Epithelial cell of esophagus (primary cell): ENCODE data around the gene LRFN4.

Source experiments
- DNase-seq: peaks from one replicate; pipeline ENCODE4 v3.0.0; 2010; ENCODE audit warnings: low read depth
- H3K4me3 ChIP-seq: 2 replicates; pipeline ENCODE4 v1.5.1; 2011; ENCODE audit warnings: mild to moderate bottlenecking, low read length, control low read depth
- TF ChIP-seq, protein P1 (sequence below): IDR thresholded peaks from 2 replicates; pipeline ENCODE4 v1.5.1; 2011; ENCODE audit warnings: low read depth, mild to moderate bottlenecking, low read length, control low read depth, inconsistent platforms; ENCODE audit not compliant: insufficient read depth; ENCODE audit errors: missing control alignments

The LRFN4 gene

DNA sequence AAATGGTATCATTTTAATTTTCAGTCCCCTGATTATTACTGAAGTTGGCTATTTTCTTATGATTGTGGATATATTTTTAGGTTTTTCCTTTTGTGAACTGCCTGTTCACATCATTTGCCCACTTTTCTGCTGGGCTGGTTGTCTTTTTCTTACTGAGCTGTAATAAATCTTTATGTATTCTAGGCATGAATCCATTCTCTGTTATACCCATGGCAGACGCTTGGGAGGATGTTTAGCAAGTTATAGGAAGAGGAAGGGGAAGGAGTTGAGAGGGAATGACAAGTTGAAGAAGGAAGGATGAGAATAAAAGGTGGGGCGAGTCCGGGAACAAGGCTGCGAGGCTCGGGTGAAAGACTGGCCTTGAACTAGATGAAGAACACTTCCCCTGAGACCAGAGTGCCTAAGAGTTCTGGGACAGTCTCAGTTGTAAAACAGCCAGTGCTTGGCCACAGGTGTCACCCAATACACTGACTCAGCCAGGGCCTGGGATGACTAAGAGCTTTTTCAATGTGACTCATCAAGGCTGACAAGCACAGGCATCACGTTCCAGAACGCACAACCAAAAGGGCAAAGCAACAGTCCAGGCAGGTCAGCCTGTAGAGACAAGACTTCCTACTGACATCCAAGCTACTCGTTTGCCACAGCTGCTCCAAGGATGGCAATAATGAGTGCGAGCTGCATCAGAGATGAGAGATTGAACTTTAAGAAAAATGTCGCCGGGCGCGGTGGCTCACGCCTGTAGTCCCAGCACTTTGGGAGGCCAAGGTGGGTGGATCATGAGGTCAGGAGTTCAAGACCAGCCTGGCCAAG is 35.2 kb downstream of the LRFN4 start:
- peak; percentile 98 for DNase-seq

DNA sequence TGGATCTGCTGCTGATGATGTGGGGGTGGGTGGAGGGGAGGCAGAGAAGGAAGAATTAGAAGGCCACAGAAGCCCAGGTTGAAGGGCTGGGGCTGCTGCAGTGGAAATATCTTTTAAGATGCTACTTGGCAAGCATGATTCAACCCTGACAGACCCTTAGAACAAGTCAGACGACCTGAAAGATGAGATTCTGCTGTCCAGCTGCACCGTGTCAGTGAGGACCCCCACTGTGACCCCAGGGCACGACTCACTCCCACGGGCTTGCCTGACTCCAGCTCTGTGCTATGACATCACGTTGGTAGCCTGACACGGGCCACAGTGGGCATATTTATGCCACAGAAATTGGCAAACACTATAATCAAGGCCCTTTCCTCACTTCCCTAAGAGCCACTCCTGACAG is 36.0 kb downstream of the LRFN4 start:
- DNase-seq, result no peak
- H3K4me3 ChIP-seq, result no peak overlapping the region
- TF ChIP-seq, protein P1, sequence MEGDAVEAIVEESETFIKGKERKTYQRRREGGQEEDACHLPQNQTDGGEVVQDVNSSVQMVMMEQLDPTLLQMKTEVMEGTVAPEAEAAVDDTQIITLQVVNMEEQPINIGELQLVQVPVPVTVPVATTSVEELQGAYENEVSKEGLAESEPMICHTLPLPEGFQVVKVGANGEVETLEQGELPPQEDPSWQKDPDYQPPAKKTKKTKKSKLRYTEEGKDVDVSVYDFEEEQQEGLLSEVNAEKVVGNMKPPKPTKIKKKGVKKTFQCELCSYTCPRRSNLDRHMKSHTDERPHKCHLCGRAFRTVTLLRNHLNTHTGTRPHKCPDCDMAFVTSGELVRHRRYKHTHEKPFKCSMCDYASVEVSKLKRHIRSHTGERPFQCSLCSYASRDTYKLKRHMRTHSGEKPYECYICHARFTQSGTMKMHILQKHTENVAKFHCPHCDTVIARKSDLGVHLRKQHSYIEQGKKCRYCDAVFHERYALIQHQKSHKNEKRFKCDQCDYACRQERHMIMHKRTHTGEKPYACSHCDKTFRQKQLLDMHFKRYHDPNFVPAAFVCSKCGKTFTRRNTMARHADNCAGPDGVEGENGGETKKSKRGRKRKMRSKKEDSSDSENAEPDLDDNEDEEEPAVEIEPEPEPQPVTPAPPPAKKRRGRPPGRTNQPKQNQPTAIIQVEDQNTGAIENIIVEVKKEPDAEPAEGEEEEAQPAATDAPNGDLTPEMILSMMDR, result no peak

More for the DNA sequence above, 35.2 kb downstream of the LRFN4 start:
- H3K4me3 ChIP-seq, result no peak overlapping the region
- TF ChIP-seq, protein P1, result peak; percentile 33

DNA sequence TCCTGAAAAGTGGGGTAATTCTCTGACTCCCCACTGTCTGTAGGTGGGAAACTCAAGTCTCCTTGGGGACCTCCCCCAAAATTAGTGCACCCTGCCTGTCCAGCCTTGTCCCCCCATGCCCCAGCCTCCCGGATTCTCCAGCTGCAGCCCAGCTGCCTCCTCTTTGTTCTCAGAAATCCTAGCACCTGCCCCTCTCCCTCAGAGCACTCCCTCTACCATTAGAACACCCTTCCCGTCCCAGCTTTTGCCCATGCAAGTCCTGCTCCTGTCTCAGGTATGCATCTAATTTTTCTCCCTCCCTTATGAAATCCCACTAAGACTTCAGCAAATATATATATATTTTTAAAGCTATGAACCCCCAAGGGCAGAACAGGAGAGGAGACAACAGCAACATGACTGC is 37.3 kb downstream of the LRFN4 start:
- H3K4me3 ChIP-seq, result no peak overlapping the region
- TF ChIP-seq, protein P1, result no peak
- DNase-seq, result no peak

DNA sequence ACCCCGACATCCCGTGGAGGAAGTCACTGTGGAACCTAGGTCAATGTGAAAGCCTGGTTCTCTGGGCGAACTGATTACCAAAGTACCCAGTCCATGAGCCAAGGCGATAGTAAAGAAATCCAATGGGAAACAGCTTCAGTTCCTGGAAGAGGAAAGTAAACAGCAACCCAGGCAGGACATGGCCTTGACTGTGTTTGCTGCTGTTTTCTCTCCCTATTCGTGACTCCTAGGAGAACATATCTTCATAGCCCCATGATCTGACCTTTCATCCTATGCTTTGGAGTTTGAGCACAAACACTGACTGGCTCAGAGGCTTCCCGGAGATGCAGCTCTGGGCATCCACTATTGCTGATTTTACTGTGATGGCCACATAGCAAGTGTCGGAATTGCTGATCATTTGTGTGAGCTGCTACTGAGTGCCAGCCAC is 45.1 kb downstream of the LRFN4 start:
- H3K4me3 ChIP-seq, result no peak overlapping the region
- TF ChIP-seq, protein P1, result no peak
- no peak for DNase-seq

DNA sequence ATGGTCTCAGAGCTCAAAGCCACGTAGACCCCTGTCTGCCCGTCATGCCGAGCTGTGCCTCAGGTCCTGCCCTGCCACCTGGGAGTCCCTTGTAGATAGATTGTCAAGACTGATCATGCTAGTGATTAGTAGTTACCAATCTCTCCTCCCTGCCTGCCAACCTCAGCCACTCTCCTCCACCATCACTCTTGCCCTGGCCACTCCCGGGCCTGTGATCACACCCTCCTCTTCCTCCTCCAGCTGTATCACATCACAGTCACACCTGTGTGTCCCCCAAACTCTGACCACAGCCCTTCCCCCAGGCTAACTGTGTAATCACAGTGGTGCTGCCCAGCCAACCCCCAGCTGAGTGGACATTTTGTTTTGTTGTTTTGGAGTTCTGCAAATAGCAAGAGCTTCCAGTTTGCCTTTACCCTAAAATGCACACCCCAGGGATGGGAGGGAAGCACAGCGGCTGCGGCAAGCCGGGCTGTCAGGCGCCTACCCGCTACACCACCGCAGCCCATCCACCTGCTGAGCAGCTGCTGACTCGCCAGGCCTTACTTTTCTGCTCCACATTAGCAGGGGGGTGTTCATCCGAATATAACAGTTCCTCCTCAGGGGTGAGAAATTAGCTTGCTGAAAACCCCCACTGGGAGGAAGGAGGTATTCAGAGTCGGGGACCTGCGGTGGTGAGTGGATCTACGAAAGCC is 45.8 kb downstream of the LRFN4 start:
- no peak overlapping the region for H3K4me3 ChIP-seq
- TF ChIP-seq, protein P1, result no peak
- no peak for DNase-seq

DNA sequence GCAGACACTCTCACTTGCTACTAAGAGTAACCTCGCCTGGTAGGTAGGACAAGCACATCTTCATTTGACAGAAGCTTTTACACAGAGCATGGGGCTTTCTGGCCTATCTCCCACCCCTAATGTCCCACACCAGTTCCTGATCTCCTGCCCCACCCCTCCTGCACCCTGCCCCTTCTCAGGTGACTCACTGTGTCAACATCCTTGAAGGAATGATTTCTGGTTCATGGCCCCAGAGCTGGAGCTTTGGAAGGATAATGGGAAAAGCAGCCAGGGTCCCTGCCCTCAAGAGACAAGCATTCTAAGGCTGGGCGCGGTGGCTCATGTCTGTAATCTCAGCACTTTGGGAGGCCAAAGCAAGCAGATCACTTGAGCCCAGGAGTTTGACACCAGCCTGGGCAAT is 47.2 kb downstream of the LRFN4 start:
- TF ChIP-seq, protein P1, result no peak
- peak; percentile 54 for DNase-seq

DNA sequence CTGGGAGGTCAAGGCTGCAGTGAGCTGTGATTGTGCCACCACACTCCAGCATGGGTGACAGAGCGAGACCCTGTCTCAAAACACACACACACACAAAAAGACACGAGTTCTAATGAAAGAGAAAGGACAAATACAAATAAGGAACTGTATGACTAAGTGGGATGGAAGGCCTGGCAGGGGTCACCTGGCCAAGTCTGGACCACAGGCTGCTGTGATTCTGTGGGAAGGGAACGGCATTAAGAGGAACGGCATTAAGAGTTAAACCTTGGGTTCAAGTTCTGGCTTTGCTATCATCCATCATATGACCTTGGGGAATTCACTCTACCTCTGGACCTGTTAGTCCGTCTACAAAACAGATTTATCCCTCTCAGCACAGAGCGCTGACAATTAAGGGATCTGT is 47.7 kb downstream of the LRFN4 start:
- H3K4me3 ChIP-seq, result peak overlapping the region; percentile 33
- TF ChIP-seq, protein P1, result no peak
- DNase-seq, result no peak

More for the DNA sequence above, 47.2 kb downstream of the LRFN4 start:
- H3K4me3 ChIP-seq, result no peak overlapping the region
